ENCODE results near the gene GRM7. TPM values are rescaled to one million over a fixed set of nuclear protein-coding genes. Genes with fewer than 3 reads are reported as not detected.

GRM7 gene
- total RNA-seq, 1 experiment from 2014 or later = not detected

DNA sequence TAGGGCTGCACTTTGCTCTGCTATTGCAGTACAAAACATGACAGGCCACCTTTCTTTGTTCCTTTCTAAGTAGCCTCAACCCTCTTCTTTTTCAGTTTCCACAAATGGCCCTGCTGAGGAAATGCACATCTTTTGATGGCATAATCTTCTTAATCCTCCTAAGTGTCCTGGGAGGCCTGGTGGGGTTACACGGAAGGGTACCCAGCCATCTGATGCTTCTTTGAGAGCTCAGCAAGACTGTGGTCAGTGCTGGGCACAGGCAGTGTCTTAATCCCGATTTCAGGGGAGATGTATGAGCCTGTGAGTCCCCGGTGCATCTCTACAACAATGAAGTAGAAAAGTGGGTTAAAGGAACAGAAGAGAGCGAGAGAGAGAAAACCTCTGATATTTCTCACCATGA lies 404.8 kb downstream of the GRM7 start:
- ChIA-PET POLR2A (no interaction called here), CTCF (no interaction called here), RAD21 (ENCODE audit: low non-redundant PET in 1 of 2, low total read pairs in 2 of 2, uncharacterized antibody in 2 of 2, unreplicated experiment in 2 of 2) (no interaction called here)
- no TSS peak for BruUV-seq (replicated peaks)
- Histone ChIP-seq H3K27ac (ENCODE audit: low read depth, low read length) (no peak overlapping the region), H3K4me3 (replicated peaks in 1 of 2; ENCODE audit: low read depth in 1 of 2, low read length in 2 of 2) (no peak overlapping the region), H3K4me1 (ENCODE audit: control insufficient read depth in 1 of 2, insufficient read depth in 2 of 2, low read length in 2 of 2) (no peaks in the 10 kb centered on the region), H3K27me3 (ENCODE audit: insufficient read depth, low read length) (no peaks in the 10 kb centered on the region), H3K4me2 (ENCODE audit: low read length) (no peak overlapping the region), H4K20me1 (ENCODE audit: insufficient read depth) (no peaks in the 10 kb centered on the region), H3K36me3 (ENCODE audit: control insufficient read depth in 1 of 2, insufficient read depth in 2 of 2, low read length in 2 of 2) (no peaks in the 10 kb centered on the region), H3K9ac (ENCODE audit: low read length) (no peak overlapping the region), H3K79me2 (ENCODE audit: insufficient read depth, low read length) (no peaks in the 10 kb centered on the region), H2AFZ (ENCODE audit: low read depth, low read length, poor library complexity, severe bottlenecking) (no peak overlapping the region), H3K9me2 (ENCODE audit: insufficient read depth) (no peaks in the 10 kb centered on the region), H3K9me3 (ENCODE audit: control insufficient read depth in 1 of 2, insufficient read depth in 1 of 2, low read depth in 1 of 2, low read length in 2 of 2) (no peaks in the 10 kb centered on the region)
- intact Hi-C loops (cut with micrococcal nuclease) = no loop called here
- no peak for TF ChIP-seq ELF1 (IDR thresholded peaks at IDR 0.05; ENCODE audit: borderline replicate concordance, low read depth)
- ATAC-seq (no peak), DNase-seq (ENCODE audit: low read depth, low spot score) (no peak)

DNA sequence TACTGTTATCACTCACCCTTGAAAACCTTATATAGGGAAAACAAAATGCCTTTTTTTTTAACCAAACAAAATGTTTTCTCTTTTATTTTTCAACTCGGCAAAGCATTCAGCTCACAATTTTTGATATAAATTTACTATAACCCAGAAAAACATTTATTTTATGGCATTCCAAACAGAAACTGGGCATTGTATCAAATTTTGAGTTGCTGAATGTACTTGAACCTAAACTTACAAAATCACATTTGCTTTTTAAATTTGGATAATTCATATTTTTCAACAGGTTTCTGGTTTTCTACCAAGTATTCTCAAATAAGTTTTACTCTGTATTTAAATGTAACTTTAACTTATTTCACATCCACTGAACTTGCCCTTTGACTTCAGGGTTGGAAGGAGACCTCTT lies 405.6 kb downstream of the GRM7 start:
- H3K79me2 ChIP-seq (ENCODE audit: insufficient read depth, low read length) = no peaks in the 10 kb centered on the region
- POLR2A ChIA-PET = no interaction called here
- TF ChIP-seq CBX3 (IDR thresholded peaks at IDR 0.05; ENCODE audit: low read depth) (no peak), CEBPB (IDR thresholded peaks at IDR 0.05; ENCODE audit: low read depth) (no peak), ELF1 (IDR thresholded peaks at IDR 0.05; ENCODE audit: borderline replicate concordance, low read depth) (no peak), TCF7L2 (IDR thresholded peaks at IDR 0.05; ENCODE audit: borderline replicate concordance, extremely low read depth, insufficient read depth, insufficient read length) (no peak)
- TF ChIP-seq, protein P1, sequence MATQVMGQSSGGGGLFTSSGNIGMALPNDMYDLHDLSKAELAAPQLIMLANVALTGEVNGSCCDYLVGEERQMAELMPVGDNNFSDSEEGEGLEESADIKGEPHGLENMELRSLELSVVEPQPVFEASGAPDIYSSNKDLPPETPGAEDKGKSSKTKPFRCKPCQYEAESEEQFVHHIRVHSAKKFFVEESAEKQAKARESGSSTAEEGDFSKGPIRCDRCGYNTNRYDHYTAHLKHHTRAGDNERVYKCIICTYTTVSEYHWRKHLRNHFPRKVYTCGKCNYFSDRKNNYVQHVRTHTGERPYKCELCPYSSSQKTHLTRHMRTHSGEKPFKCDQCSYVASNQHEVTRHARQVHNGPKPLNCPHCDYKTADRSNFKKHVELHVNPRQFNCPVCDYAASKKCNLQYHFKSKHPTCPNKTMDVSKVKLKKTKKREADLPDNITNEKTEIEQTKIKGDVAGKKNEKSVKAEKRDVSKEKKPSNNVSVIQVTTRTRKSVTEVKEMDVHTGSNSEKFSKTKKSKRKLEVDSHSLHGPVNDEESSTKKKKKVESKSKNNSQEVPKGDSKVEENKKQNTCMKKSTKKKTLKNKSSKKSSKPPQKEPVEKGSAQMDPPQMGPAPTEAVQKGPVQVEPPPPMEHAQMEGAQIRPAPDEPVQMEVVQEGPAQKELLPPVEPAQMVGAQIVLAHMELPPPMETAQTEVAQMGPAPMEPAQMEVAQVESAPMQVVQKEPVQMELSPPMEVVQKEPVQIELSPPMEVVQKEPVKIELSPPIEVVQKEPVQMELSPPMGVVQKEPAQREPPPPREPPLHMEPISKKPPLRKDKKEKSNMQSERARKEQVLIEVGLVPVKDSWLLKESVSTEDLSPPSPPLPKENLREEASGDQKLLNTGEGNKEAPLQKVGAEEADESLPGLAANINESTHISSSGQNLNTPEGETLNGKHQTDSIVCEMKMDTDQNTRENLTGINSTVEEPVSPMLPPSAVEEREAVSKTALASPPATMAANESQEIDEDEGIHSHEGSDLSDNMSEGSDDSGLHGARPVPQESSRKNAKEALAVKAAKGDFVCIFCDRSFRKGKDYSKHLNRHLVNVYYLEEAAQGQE (IDR thresholded peaks at IDR 0.05; ENCODE audit: low read depth) = no peak
- TF ChIP-seq, protein P2, sequence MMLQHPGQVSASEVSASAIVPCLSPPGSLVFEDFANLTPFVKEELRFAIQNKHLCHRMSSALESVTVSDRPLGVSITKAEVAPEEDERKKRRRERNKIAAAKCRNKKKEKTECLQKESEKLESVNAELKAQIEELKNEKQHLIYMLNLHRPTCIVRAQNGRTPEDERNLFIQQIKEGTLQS (IDR thresholded peaks at IDR 0.05) = no peak
- TF ChIP-seq, protein P3, sequence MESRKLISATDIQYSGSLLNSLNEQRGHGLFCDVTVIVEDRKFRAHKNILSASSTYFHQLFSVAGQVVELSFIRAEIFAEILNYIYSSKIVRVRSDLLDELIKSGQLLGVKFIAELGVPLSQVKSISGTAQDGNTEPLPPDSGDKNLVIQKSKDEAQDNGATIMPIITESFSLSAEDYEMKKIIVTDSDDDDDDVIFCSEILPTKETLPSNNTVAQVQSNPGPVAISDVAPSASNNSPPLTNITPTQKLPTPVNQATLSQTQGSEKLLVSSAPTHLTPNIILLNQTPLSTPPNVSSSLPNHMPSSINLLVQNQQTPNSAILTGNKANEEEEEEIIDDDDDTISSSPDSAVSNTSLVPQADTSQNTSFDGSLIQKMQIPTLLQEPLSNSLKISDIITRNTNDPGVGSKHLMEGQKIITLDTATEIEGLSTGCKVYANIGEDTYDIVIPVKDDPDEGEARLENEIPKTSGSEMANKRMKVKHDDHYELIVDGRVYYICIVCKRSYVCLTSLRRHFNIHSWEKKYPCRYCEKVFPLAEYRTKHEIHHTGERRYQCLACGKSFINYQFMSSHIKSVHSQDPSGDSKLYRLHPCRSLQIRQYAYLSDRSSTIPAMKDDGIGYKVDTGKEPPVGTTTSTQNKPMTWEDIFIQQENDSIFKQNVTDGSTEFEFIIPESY (IDR thresholded peaks at IDR 0.05; ENCODE audit: extremely low read depth, insufficient replicate concordance, low read length) = no peak
- RAD21 ChIA-PET (ENCODE audit: low non-redundant PET in 1 of 2, low total read pairs in 2 of 2, uncharacterized antibody in 2 of 2, unreplicated experiment in 2 of 2) = no interaction called here
- no peaks in the 10 kb centered on the region for H3K27me3 ChIP-seq (ENCODE audit: insufficient read depth, low read length)
- no peaks in the 10 kb centered on the region for H3K9me3 ChIP-seq (ENCODE audit: control insufficient read depth in 1 of 2, insufficient read depth in 1 of 2, low read depth in 1 of 2, low read length in 2 of 2)
- H2AFZ ChIP-seq (ENCODE audit: low read depth, low read length, poor library complexity, severe bottlenecking) = no peak overlapping the region
- no peaks in the 10 kb centered on the region for H3K9me2 ChIP-seq (ENCODE audit: insufficient read depth)
- H3K9ac ChIP-seq (ENCODE audit: low read length) = no peak overlapping the region
- no peak overlapping the region for H3K4me3 ChIP-seq (replicated peaks in 1 of 2; ENCODE audit: low read depth in 1 of 2, low read length in 2 of 2)
- intact Hi-C loops (cut with micrococcal nuclease) = no loop called here
- no TSS peak for BruUV-seq (replicated peaks)
- CTCF ChIA-PET = no interaction called here
- H3K36me3 ChIP-seq (ENCODE audit: control insufficient read depth in 1 of 2, insufficient read depth in 2 of 2, low read length in 2 of 2) = no peaks in the 10 kb centered on the region
- DNase-seq (ENCODE audit: low read depth, low spot score) = no peak
- ATAC-seq = no peak
- H4K20me1 ChIP-seq (ENCODE audit: insufficient read depth) = no peaks in the 10 kb centered on the region
- H3K4me2 ChIP-seq (ENCODE audit: low read length) = no peak overlapping the region
- H3K27ac ChIP-seq (ENCODE audit: low read depth, low read length) = no peak overlapping the region
- no peaks in the 10 kb centered on the region for H3K4me1 ChIP-seq (ENCODE audit: control insufficient read depth in 1 of 2, insufficient read depth in 2 of 2, low read length in 2 of 2)
